Measurements from ENCODE around the gene CEP192. TPM values are rescaled to one million over a fixed set of nuclear protein-coding genes. Genes with fewer than 3 reads are reported as not detected.

The CEP192 gene
- total RNA-seq, 1 donor from 2014 or later: 25.6 TPM

- intact Hi-C loops (cut with DNase I): loop anchor here (5.0 kb wide), 1 partner anchor 47 kb away; no protein-coding TSS in a partner anchor
Observed at GRCh38 chr18:13159579-13159978, 168.4 kb downstream of the CEP192 start.

GRCh38 chr18:13161276-13161899, 170.2 kb downstream of the CEP192 start:
- DNase-seq (ENCODE audit: missing footprints) (no peak), ATAC-seq (no peak)
- intact Hi-C loops (cut with DNase I): loop anchor here (10.0 kb wide), 1 partner anchor 157 kb away; no protein-coding TSS in a partner anchor

More at GRCh38 chr18:13159579-13159978, 168.4 kb downstream of the CEP192 start:
- DNase-seq (ENCODE audit: missing footprints) (no peak), ATAC-seq (peak; percentile 28)

- intact Hi-C loops (cut with DNase I): loop anchor here (10.0 kb wide), 1 partner anchor 159 kb away; no protein-coding TSS in a partner anchor
Observed at GRCh38 chr18:13163167-13163927, 172.2 kb downstream of the CEP192 start.

DNA sequence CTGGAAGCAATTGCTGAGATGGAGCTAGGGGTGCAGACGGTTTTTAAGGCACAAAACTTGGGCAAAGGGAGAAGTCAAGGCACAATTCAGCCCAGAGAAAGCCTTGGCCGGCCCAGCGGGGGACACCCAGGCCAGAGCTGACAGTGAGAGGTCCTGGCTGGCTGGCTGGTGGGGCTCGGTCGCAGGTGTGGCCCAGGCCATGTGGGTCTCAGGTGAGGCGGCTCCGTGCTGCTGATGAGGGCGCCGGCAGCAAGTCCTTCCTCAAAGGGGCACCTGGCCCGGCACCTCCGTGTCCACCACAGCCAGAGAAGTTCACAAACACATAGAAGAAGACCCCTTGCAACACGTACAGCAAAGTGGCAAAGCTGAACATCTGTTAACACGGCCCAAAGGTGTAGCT, 173.2 kb downstream of the CEP192 start:
- DNase-seq (ENCODE audit: missing footprints): no peak
- intact Hi-C loops (cut with DNase I): loop anchor here (10.0 kb wide), 1 partner anchor 160 kb away; no protein-coding TSS in a partner anchor
- ATAC-seq: no peak

More at GRCh38 chr18:13163167-13163927, 172.2 kb downstream of the CEP192 start:
- ATAC-seq (no peak), DNase-seq (ENCODE audit: missing footprints) (no peak)

DNA sequence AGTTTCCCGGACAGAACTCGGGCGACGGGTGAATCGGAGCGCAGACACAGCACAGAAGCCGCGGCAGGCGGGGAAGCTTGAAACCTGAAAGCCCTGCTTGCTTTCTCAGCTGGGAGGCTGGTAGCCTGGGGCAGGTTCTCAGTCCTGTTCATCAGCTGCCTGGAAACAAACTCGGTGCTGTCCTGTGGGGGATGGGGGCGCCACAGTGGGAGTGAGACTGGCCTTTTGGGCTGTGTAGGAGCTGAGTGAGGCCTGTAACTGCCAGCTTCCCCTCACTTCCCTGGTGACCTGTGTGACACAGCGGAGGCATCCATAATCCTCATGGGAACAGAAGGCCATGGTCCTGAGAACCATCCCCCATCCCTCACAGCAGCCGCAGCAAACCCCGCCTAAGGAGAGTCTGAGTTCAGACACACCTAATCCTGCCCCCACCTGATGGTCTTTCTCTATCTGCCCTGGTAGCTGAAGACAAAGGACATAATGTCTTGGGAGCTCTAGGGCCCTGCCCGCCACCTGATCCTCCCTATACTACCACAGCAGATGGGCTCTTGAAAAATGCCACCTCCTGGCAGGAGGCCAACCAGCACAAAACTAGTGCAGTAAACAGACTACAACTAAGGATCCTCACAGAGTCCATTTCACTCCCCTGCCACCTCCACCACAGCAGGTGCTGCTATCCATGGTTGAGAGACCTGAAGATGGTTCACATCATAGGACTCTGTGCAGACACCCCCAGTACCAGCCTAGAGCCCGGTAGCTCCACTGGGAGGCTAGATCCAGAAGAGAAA, 174.7 kb downstream of the CEP192 start:
- intact Hi-C loops (cut with DNase I): loop anchor here (10.0 kb wide), 1 partner anchor 161 kb away; no protein-coding TSS in a partner anchor
- DNase-seq (ENCODE audit: missing footprints) (no peak), ATAC-seq (no peak)

GRCh38 chr18:13173578-13174145, 182.5 kb downstream of the CEP192 start:
- DNase-seq (ENCODE audit: missing footprints): no peak
- intact Hi-C loops (cut with DNase I): no loop called here
- no peak for ATAC-seq

Other genes with a start within 250 kb of the CEP192 start
- gene PTPN2, start 107.1 kb upstream of the CEP192 start, total RNA-seq: 11.2 TPM
- gene SEH1L, start 43.4 kb upstream of the CEP192 start, total RNA-seq: 19.7 TPM
- 29.6 TPM for gene LDLRAD4, start 227.4 kb downstream of the CEP192 start, total RNA-seq